Upper lobe of left lung (tissue), 6 donors: ENCODE results near the gene MMRN1. TPM values are rescaled to one million over a fixed set of nuclear protein-coding genes. Genes with fewer than 3 reads are reported as not detected.

Source experiments
- ATAC-seq, 2 donors: fragments of 200-7000 bp; cut with Tn5 transposase; one replicate each; pipeline ENCODE4 v1.9.1; 2022; ENCODE audit warnings: mild to moderate bottlenecking in 2 of 2, moderate library complexity in 2 of 2; ENCODE audit not compliant: low FRiP score in 2 of 2
- DNase-seq, 2 donors: peaks; one replicate each; pipeline ENCODE4 v3.0.0-alpha.2; 2019 to 2020
- H3K27ac ChIP-seq, 4 donors: fragments of 200-600 bp; sonication (generic); one replicate each; pipeline ENCODE4 v1.5.1; 2016 to 2019
- H3K27me3 ChIP-seq, 4 donors: fragments of 200-600 bp; sonication (generic); one replicate each; pipeline ENCODE4 v1.5.1; 2017 to 2019
- H3K36me3 ChIP-seq, 4 donors: fragments of 200-600 bp; sonication (generic); one replicate each; pipeline ENCODE4 v1.5.1; 2016 to 2019
- H3K4me1 ChIP-seq, 4 donors: fragments of 200-600 bp; sonication (generic); one replicate each; pipeline ENCODE4 v1.5.1; 2018 to 2019
- H3K4me3 ChIP-seq, 4 donors: fragments of 200-600 bp; sonication (generic); one replicate each; pipeline ENCODE4 v1.5.1; 2017 to 2019; ENCODE audit warnings: mild to moderate bottlenecking in 2 of 4, moderate library complexity in 1 of 4
- H3K9me3 ChIP-seq, 4 donors: fragments of 200-600 bp; sonication (generic); one replicate each; pipeline ENCODE4 v1.5.1; 2018 to 2019
- CTCF ChIP-seq, 6 experiments: fragments of 450-650 bp in 4 of 6; fragments of 200-600 bp in 2 of 6; sonication (generic) in 2 of 6; IDR thresholded peaks; one replicate each; pipeline ENCODE4 v1.5.1; 2016 to 2019; ENCODE audit warnings: antibody characterized with exemption in 6 of 6
- EP300 ChIP-seq, 4 donors: sonication (generic); formaldehyde crosslinking; IDR thresholded peaks; one replicate each; pipeline ENCODE4 v1.5.1; 2017; ENCODE audit warnings: antibody characterized with exemption in 4 of 4, control low read depth in 2 of 4
- POLR2A ChIP-seq, 4 donors: fragments of 450-650 bp; IDR thresholded peaks; one replicate each; pipeline ENCODE4 v1.5.1; 2016 to 2017; ENCODE audit warnings: antibody characterized with exemption in 4 of 4, mild to moderate bottlenecking in 2 of 4
- POLR2AphosphoS5 ChIP-seq, 2 donors: sonication (generic); formaldehyde crosslinking; IDR thresholded peaks; one replicate each; pipeline ENCODE4 v1.5.1; 2017; ENCODE audit warnings: antibody characterized with exemption in 2 of 2
- WGBS, 2 donors: methylation state at CpG; one replicate each; pipeline ENCODE4 v1.1.5; 2017 to 2018; 5-methylcytosine and 5-hydroxymethylcytosine counted together
- total RNA-seq, 6 donors: library from RNA; depleted of rRNA in 4 of 6; stranded (reverse); fragments of >200 nt in 4 of 6; gene quantifications; one replicate each; pipeline versions ENCODE4 v1.1.0 to v1.2.1, GENCODE V29; 2016 to 2021
- donor health status: DM: no; HTN: no; CAD: no; lungs with moderate emphysema.
- donor health status: DM: no; HTN: yes; CAD: no; lungs with severe emphysema.

MMRN1 gene
- total RNA-seq, 6 donors from 2014 or later: 2.1 to 43.3 (median 18.7) TPM

- Histone ChIP-seq H3K27ac (no peak overlapping the region), H3K27me3 (no peaks in the 10 kb centered on the region), H3K4me3 (no peak overlapping the region), H3K4me1 (no peaks in the 10 kb centered on the region), H3K9me3 (no peaks in the 10 kb centered on the region), H3K36me3 (no peaks in the 10 kb centered on the region)
- no peak for DNase-seq
- 38 to 46% methylated on average over 3 of the region's 3 CpGs for WGBS, 2 donors
- ATAC-seq: no peak
- TF ChIP-seq POLR2AphosphoS5 (IDR thresholded peaks at IDR 0.05) (no peak), EP300 (IDR thresholded peaks at IDR 0.05) (no peak), CTCF (IDR thresholded peaks at IDR 0.05) (no peak), POLR2A (IDR thresholded peaks at IDR 0.05) (no peak)
These were observed 21.3 kb downstream of the MMRN1 start for GRCh38 chr4:89915937-89916336.

DNA sequence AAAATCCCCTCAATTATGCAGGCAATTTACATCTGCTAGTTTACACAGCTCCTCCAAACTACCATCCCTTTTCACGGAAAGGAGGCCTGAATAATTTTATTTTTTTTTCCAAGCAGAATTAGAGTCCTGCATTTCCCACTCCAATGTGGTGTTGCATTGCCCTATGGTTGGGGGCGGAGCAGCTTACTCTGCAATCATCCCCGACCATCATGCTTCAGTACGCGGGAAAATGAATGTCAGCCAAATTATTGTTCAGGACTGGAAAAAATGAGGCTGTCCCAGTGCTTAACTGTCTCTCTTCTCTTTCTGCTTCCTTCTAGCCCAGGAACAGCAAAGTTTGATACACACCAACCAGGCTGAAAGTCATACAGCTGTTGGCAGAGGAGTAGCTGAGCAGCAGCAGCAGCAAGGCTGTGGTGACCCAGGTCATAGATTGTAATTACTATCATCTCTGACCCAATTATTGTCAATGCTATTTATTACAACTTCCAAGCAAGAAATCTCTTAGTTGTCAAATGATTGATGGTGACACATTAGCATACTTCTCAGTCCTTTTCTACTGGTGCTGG is 28.3 kb downstream of the MMRN1 start:
- H3K36me3 ChIP-seq: no peaks in the 10 kb centered on the region
- no peaks in the 10 kb centered on the region for H3K4me1 ChIP-seq
- no peaks in the 10 kb centered on the region for H3K9me3 ChIP-seq
- 86 to 88% methylated on average over 5 of the region's 5 CpGs for WGBS, 2 donors
- no peak overlapping the region for H3K4me3 ChIP-seq
- no peak for DNase-seq
- no peaks in the 10 kb centered on the region for H3K27me3 ChIP-seq
- H3K27ac ChIP-seq: no peak overlapping the region
- no peak for TF ChIP-seq POLR2AphosphoS5 (IDR thresholded peaks at IDR 0.05)
- TF ChIP-seq POLR2A (IDR thresholded peaks at IDR 0.05): no peak
- no peak for TF ChIP-seq EP300 (IDR thresholded peaks at IDR 0.05)
- no peak for TF ChIP-seq CTCF (IDR thresholded peaks at IDR 0.05)
- ATAC-seq: no peak

DNA sequence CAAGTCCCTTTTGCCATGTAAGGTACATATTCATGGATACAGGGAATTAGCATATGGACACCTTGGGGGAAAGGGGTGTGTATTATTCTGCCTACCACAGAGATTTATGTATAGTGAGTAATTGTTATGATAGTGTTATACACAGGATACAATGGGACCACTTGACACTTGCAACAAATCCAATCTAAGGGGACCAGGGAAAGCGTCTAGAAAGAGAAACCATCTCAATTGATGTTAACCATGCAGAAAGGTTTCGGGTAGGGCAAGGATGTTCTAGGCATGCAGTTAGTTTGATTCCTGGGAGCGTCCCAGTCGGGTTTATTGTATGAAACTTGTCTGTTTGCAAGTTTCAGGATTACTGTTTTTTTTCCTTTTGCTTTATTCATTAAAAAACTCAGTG is 34.2 kb downstream of the MMRN1 start:
- ATAC-seq (no peak), DNase-seq (no peak)
- WGBS, 2 donors: 82 to 89% methylated on average over 4 of the region's 4 CpGs
- H3K9me3 ChIP-seq: no peaks in the 10 kb centered on the region
- H3K4me1 ChIP-seq: no peaks in the 10 kb centered on the region
- TF ChIP-seq POLR2AphosphoS5 (IDR thresholded peaks at IDR 0.05) (no peak), CTCF (IDR thresholded peaks at IDR 0.05) (no peak), POLR2A (IDR thresholded peaks at IDR 0.05) (no peak), EP300 (IDR thresholded peaks at IDR 0.05) (no peak)
- H3K27me3 ChIP-seq: no peaks in the 10 kb centered on the region
- H3K27ac ChIP-seq: no peak overlapping the region
- no peaks in the 10 kb centered on the region for H3K36me3 ChIP-seq
- H3K4me3 ChIP-seq: no peak overlapping the region

DNA sequence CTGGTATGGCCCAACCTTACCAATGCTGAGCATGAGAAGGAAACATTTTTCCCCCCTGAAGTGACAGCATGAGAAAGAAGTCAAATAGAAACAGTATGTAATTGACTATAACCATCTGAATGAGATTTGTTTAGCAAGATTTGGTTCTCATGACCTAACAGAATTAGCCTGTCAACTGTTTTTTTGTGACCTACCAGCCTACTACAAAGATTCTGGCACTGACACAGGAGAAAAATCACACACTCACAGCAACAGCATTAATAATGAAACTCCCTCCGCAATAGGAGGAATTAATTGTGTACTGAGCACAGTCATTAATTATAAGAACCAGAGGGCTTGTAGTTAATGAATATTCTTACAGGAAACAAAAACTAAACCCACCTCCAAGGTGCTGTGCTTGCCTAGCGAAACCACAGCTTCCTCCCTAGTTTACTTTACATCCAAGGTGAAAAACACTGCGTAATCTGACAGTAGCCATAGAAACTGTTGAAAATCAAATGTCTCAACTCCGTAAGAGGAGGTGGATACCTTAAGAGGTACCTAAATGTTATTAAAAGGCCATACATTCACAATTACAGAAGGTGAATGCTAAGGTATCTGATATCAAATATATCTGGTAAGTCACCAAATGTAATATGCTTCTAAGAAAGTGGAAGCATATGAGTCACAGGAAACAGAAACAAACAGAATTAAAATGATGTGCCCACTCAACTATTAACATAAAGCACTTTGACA is 34.9 kb downstream of the MMRN1 start:
- no peak overlapping the region for H3K4me3 ChIP-seq
- WGBS, 2 donors: 63 to 72% methylated on average over 4 of the region's 4 CpGs
- TF ChIP-seq CTCF (IDR thresholded peaks at IDR 0.05) (no peak), EP300 (IDR thresholded peaks at IDR 0.05) (no peak), POLR2A (IDR thresholded peaks at IDR 0.05) (no peak), POLR2AphosphoS5 (IDR thresholded peaks at IDR 0.05) (no peak)

GRCh38 chr4:89939546-89939945 is 44.9 kb downstream of the MMRN1 start:
- Histone ChIP-seq H3K4me1 (no peaks in the 10 kb centered on the region), H3K27me3 (no peaks in the 10 kb centered on the region), H3K4me3 (no peak overlapping the region), H3K36me3 (no peaks in the 10 kb centered on the region), H3K27ac (no peak overlapping the region), H3K9me3 (no peaks in the 10 kb centered on the region)
- no peak for TF ChIP-seq POLR2AphosphoS5 (IDR thresholded peaks at IDR 0.05)
- TF ChIP-seq EP300 (IDR thresholded peaks at IDR 0.05): no peak
- no peak for TF ChIP-seq CTCF (IDR thresholded peaks at IDR 0.05)
- no peak for TF ChIP-seq POLR2A (IDR thresholded peaks at IDR 0.05)
- ATAC-seq (no peak), DNase-seq (no peak)
- WGBS, 2 donors: 48 to 57% methylated on average over 2 of the region's 2 CpGs

More for the DNA sequence above, 34.9 kb downstream of the MMRN1 start:
- DNase-seq (no peak), ATAC-seq (no peak)
- Histone ChIP-seq H3K9me3 (no peaks in the 10 kb centered on the region), H3K36me3 (no peaks in the 10 kb centered on the region), H3K27me3 (no peaks in the 10 kb centered on the region), H3K27ac (no peak overlapping the region), H3K4me1 (no peaks in the 10 kb centered on the region)
